ENCODE results near the gene FRMD1. TPM values are rescaled to one million over a fixed set of nuclear protein-coding genes. Genes with fewer than 3 reads are reported as not detected.

The FRMD1 gene
- total and polyA plus RNA-seq, 2 donors (not counting 3 experiments of a cell fraction or from before 2014, with no cell fraction given), result not detected

DNA sequence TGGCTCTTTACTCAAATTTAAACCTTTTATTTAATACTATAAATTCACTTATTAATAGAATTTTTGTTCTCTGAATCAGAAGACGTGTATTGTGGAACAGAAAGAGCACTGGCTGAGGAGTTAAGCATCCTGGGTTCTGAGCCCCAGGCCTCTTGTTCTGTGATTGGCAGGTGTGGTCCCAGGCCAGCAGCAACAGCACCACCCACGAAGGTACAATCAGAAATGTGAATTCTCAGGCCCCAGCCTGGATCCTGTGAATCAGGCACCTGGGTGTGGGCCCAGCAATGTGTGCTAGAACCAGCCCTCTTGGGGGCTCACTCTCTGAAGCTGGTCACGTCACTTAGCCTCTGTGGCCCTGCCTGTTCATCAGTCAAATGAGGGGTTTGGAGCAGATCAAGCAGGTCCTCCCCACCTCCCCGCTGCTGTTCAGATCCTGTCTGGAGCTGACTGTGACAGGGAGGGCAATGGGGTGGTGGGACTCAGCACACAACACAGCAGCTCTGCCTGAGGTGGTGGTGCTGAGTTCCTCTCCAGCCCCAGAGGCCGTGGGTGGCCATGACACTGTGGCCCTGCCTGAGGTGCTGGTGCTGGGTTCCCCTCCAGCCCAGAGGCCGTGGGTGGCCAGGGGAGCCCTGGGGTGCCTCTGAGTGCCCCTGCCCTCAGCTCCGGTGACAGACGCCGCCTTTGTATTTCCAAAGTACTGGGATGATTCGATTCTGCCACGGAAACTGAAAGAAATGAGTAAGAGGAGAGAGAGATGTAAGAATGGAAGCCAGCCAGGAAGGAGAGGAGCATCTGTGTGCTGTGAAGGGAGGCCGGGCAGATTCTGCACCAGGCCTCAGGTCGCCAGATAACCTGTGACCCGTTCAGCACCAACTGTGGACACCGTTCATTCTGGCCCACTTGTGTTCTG is 41.6 kb upstream of the FRMD1 start:
- no TSS peak for BruUV-seq (replicated peaks)
- no peak for TF ChIP-seq CTCF (IDR thresholded peaks at IDR 0.05; ENCODE audit: extremely low read depth in 1 of 2, insufficient read depth in 1 of 2, low read depth in 1 of 2, low read length in 2 of 2)
- TF ChIP-seq FOS (IDR thresholded peaks at IDR 0.05; ENCODE audit: borderline replicate concordance, insufficient read depth, low read length), result no peak
- TF ChIP-seq EZH2 (IDR thresholded peaks at IDR 0.05; ENCODE audit: borderline replicate concordance, low read depth, low read length, severe bottlenecking), result no peak
- no peak for TF ChIP-seq JUN (IDR thresholded peaks at IDR 0.05; ENCODE audit: borderline replicate concordance, insufficient read depth, insufficient read length, low read depth)
- TF ChIP-seq POLR2AphosphoS5 (IDR thresholded peaks at IDR 0.05; ENCODE audit: insufficient read depth, low read depth, low read length), result no peak
- TF ChIP-seq GATA2 (IDR thresholded peaks at IDR 0.05; ENCODE audit: insufficient read depth, insufficient read length, low read depth, low read length), result no peak
- TF ChIP-seq MYC (IDR thresholded peaks at IDR 0.05; ENCODE audit: low read depth, low read length), result no peak
- no peak for TF ChIP-seq MAX (IDR thresholded peaks at IDR 0.05; ENCODE audit: insufficient read depth, insufficient read length)
- TF ChIP-seq POLR2A (IDR thresholded peaks at IDR 0.05; ENCODE audit: low read depth, low read length), result no peak
- Histone ChIP-seq H3K4me1 (ENCODE audit: control insufficient read depth, extremely low read depth, insufficient read depth, low read length) (no peaks in the 10 kb centered on the region), H3K9me3 (replicated peaks; ENCODE audit: control insufficient read depth, insufficient read depth, low read length) (no peaks in the 10 kb centered on the region), H3K9me1 (replicated peaks; ENCODE audit: control insufficient read depth, extremely low read depth, insufficient read depth, low read length) (no peaks in the 10 kb centered on the region), H3K4me2 (ENCODE audit: insufficient read depth, low read length) (no peak overlapping the region), H2AFZ (ENCODE audit: low read depth, low read length) (no peak overlapping the region), H3K27me3 (ENCODE audit: control insufficient read depth in 2 of 2, insufficient read depth in 2 of 2, low read length in 2 of 2) (no peaks in the 10 kb centered on the region), H3K4me3 (replicated peaks in 1 of 3; ENCODE audit: insufficient read depth in 1 of 3, low read depth in 1 of 3, low read length in 3 of 3) (no peak overlapping the region), H3K27ac (ENCODE audit: insufficient read depth, low read depth, low read length) (no peak overlapping the region), H3K9ac (replicated peaks; ENCODE audit: extremely low read depth, insufficient read depth, low read length) (no peak overlapping the region), H3K36me3 (ENCODE audit: control insufficient read depth in 2 of 2, extremely low read depth in 1 of 2, insufficient read depth in 2 of 2, low read length in 2 of 2) (no peaks in the 10 kb centered on the region), H4K20me1 (replicated peaks; ENCODE audit: control insufficient read depth, extremely low read depth, insufficient read depth, low read length) (no peaks in the 10 kb centered on the region), H3K79me2 (ENCODE audit: control insufficient read depth, insufficient read depth, low read length) (no peaks in the 10 kb centered on the region)
- CTCF ChIA-PET, result no interaction called here
- intact Hi-C loops (cut with micrococcal nuclease), result no loop called here
- no peak for FAIRE-seq
- POLR2A ChIA-PET, result no interaction called here
- dilution Hi-C loops (cut with MboI; ENCODE audit: extremely low pct_ligation_motif_present, low sequenced_read_pairs), result no loop called here
- DNase-seq (ENCODE audit: low read depth, low spot score), result no peak
